Hematopoietic multipotent progenitor cell treated with erythropoietin and hydrocortisone succinate and interleukin-3 and kit ligand, for 17 days (in vitro differentiated cells): ENCODE results near the gene PEPD.

Experiments
- DNase-seq: peaks from one replicate; pipeline ENCODE4 v3.0.0-alpha.2; 2015; ENCODE audit warnings: low spot score

Gene PEPD

DNA sequence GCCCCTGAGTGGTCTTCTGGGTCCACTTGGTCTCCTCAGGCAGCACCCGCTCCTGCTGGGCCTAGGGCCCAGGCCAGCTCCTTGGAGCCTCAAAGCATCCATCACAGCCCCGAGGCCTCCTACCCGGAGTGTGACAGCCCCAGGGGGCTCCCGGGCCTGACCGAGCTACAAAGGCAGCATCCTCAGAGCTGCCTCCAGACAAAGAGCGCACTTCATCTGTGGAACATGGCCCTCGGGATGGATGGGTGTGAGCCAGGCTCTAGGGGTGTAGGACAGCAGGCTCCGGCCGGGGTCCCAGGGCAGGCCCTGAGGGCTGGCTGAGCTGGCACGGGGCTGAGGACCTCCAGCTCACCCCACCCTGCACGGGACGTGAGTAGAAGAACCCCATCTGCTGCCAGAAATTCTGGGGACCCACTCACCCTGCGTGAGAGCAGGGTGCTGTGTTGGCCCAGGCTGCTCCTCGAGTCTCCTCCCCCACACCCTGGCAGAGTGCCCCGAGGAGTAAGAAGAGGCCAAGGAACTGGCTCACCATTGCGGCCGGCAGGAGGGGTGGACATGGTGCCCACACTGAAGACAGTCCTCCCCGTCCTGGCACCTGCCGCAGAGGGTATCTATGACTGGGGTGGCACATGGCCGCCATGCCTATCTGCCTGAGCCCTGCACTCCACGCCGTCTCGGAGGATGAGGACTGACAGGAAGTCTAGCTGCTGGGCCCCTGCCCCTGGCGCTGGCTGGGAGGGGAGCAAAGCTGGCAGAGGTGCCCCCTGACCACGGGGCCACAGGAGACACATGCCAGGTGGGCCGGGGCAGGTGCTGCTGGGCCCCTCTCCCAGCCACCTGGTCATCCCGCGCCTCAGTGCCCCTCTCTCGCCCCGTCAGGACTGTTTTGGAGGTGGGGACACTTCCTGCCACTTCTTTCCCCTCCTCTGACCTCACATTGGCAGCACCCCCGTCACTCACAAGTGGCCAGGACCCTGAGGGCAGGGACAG, 125.7 kb downstream of the PEPD start:
- no peak for DNase-seq

DNA sequence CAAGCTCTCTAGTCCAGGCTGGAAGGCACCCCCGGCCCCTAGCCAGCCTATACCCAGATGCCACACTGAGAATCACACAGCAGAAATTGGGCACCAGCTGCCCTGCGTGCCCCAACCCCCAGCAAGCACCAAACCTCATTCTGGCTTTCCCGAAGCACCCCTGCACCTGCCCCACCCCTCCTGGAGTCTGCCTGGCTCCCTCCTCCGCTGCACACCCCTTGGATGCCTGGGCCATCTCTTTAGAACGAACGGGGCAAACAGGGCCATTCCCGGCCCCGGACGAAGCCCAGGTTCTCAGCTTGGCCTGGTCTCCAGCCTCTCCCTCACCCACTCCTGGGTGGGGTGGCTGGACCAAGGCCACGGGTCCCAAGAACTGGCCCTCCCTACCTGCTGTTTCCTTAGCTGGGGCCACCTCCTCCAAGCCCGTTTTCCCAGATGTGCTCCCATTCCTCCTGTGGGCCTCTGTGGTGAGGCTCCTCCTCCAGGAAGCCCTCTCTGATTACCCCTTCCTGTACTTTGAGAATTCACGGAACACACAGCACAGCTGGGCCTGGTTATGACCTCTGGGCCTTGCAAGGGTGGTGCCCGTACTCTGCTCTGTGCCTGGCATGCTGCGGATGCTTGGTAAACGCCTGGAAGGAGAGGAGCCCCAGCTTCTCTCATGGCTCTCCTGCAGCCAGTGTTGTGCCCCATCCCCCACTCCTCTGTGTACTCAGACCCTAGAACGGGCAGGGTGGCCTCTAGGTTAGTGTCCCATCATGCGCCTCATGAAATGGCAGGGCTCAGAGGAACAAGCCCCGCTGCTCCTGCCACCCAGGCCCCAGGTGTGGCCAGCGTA, 126.6 kb downstream of the PEPD start:
- no peak for DNase-seq

- DNase-seq: no peak
These were observed 127.4 kb downstream of the PEPD start for GRCh38 chr19:33394006-33394722.

DNA sequence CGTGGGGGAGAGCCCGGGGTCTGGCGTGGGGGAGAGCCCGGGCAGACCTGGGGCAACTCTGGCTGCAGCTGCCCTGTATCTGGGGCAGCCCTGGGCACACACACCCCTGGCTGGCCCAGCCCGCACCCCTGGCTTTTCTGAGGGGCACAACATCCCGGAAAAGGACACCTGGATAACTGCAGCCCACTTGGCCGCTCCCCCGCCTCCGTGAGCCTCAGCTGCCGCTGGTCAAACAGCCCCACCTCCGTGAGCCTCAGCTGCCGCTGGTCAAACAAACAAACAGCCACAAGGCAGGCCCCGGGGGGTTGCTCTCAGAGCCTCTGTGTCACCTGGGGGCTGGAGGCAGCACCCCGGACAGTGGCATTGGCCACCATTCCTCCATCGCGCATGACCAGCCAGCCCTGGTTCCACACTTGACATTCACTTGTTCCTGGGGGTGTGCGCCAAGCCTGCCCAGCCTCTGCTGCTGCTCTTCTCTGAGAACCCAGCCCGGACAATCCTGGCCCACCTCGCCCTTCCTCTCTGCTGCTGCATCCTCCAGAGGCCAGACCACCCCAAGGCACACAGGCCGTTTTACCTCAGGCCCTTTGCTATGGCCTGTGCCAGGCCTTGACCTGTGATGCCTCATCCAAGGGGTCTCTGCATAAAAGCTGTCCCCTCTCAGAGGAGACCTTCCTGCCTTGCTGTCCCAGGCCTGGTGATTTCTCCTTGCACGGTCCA, 128.1 kb downstream of the PEPD start:
- no peak for DNase-seq

GRCh38 chr19:33392341-33393285, 129.0 kb downstream of the PEPD start:
- no peak for DNase-seq

DNA sequence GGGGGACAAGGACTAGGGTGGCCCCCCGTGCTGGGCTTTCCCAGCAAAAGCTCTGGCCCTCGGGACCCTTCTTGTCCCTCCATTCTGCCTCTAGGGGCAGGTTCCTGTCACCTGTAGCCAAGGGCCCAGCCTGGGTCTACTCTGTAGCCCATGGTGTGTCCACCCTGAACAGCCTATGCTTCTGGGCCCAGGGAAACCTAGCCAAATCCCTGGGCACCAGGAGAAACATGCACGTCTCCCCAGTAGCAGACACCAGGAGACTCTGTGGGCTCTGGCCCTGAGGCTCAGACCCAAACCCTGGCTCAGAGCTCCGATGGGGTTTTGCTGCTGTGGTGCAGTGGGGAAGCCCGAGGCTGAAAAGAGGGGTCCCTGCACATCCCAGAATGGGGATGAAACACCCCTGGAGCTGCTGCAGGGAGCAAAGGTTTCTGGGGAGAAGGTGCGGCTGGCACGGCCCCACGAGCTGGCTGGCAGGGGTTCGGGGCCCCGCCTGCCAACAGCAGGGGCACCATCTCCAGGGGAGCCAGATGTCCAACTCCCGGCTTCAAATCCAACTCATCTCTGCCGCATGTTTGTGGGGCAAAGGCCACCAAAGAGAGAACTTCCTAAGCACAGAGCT, 129.9 kb downstream of the PEPD start:
- DNase-seq: no peak

GRCh38 chr19:33390908-33391630, 130.5 kb downstream of the PEPD start:
- no peak for DNase-seq

GRCh38 chr19:33390101-33390907, 131.3 kb downstream of the PEPD start:
- no peak for DNase-seq

- DNase-seq: no peak
These were observed 132.0 kb downstream of the PEPD start for GRCh38 chr19:33389421-33390100.

DNA sequence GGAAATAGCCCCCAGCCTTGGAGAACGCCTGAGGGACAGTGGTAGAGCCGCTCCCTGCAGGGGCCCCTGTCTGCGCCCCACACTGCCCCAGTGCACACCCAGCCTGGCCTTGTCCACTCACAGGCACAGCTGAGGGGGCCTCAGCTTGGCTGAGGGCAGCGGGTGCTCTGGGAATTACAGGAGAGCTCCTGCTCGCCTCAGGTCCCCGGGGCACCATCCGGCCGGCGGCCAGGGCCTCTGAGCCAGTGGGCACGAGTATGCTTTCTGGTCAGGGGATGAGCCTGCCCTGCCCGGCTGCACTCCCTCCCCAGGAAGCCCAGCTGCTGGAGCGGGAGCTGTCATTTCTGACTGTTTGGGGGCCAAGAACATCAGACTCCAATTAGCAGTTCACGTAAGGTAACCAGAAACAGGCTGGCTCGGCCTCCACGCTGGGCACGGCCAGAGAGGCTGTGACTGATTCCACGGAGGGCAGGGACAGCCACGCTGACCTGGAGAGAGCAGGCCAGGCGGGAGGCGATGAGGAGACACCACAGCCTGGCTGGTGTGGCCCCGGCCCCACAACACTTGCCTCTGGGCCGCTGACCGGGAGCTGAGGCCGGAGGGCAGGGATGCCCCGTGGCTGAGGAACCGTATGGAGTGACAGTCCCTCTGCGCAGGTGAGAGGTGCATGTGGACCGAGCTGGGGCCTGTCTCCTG, 132.7 kb downstream of the PEPD start:
- DNase-seq: no peak

DNA sequence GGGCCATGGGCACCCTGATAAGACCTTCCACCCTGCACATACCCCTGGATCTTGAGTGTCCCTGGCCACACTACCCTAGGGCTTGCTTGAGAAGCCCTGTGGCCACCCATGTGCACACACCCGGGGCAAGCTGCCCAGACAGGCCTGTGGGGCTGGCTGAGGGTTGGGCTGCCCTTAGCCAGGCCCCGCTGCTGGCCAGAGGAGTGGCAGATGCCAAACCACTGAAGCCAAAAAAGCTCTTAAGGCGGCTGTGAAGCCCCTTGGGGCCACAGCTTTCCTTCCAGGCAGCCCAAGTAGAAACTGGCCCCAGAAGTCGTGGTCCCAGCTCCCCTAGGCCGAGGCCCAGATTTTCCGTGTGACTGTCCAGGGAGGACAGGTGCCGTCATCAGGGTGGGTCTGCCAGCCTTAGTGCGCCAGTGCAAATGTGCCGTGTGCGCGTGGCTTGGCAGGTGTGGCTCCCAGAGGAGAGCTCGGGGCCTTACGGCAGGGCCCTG, 133.3 kb downstream of the PEPD start:
- no peak for DNase-seq

DNA sequence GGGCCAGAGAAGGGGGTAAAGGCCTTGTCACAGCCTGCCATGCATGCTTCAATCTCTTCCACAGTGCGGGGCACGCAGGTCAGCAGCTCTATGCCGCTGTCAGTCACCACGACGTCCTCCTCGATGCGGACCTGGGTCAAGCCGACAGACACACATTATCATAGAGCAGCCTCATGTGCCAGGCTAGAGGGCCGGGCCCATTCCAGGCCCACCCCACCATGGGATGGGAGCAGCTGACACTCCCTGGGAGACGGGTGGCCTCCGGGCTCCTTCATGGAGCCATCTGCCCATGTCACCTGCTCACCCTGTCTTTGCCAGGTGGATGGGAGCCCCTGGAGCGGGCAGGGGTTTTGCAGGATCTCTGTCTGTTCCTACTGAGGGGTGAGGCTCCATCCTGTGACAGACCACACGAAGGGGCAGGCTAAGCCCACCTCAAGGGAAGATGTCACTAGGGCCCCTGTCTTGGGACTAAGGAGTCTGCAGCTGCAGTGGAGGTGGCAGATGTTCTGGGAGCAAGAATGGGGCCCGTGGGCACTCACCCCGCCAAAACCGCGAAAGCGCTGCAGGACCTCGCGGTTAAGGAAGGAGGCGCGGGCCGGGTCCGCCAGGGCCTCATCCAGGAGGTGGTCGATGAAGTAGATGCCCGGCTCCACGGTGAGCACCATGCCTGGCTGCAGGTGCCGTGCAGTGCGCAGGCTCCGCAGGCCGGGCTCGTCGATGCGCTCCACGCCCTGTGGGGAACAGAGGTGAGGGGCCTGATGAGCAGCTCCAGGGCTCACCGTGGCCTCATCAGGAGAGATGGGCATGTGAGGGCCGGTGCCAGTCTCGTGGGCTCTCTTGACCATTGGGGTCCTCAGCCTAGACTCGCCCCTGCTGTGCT, 134.0 kb downstream of the PEPD start:
- no peak for DNase-seq

GRCh38 chr19:33386361-33386858, 135.2 kb downstream of the PEPD start:
- no peak for DNase-seq

GRCh38 chr19:33385956-33386355, 135.6 kb downstream of the PEPD start:
- DNase-seq: no peak

DNA sequence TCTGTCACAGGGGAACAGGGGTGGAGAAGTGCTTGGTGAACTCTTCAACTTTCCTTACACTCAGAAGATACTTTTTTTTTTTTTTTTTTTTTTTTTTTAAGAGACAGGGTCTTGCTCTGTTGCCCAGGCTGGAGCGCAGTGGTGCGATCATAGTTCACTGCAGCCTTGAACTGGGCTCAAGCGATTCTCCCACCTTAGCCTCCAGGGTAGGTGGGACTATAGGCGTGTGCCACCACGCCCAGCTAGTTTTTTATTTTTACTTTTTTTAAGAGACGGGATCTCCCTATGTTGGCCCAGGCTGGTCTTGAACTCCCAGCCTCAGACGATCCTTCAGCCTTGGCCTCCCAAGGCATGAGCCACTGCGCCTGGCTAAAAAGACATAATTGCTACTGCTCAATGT, 136.6 kb downstream of the PEPD start:
- DNase-seq: no peak
